Breast epithelium (tissue), 3 donors: ENCODE measurements around the gene CXXC4.

Experiments used
- CTCF ChIP-seq, 3 donors: fragments of 450-650 bp; IDR thresholded peaks; one replicate each; pipeline ENCODE4 v1.5.1; 2016 to 2017; ENCODE audit warnings: antibody characterized with exemption in 3 of 3, mild to moderate bottlenecking in 3 of 3, moderate library complexity in 3 of 3
- POLR2A ChIP-seq: fragments of 450-650 bp; IDR thresholded peaks from one replicate; pipeline ENCODE4 v1.6.1; 2016; ENCODE audit warnings: antibody characterized with exemption, mild to moderate bottlenecking, moderate library complexity

- TF ChIP-seq CTCF (IDR thresholded peaks at IDR 0.05) (no peak), POLR2A (no peak)
Observed at GRCh38 chr4:104486716-104487504, 7.8 kb downstream of the CXXC4 start.
